GM23338 (cell line): ENCODE data around the gene SLC39A11. TPM values are rescaled to one million over a fixed set of nuclear protein-coding genes. Genes with fewer than 3 reads are reported as not detected.

Experiments used
- ATAC-seq: fragments of 200-7000 bp; cut with Tn5 transposase; 3 replicates; pipeline ENCODE4 v1.9.1; 2020
- DNase-seq: peaks from one replicate; pipeline ENCODE4 v3.0.0-alpha.2; 2015; ENCODE audit warnings: low spot score
- H2AFZ ChIP-seq: fragments of 200-600 bp; sonication (generic); 2 replicates; pipeline ENCODE4 v1.8.0; 2016; ENCODE audit warnings: antibody characterized with exemption, mild to moderate bottlenecking, moderate library complexity
- H3F3A ChIP-seq: fragments of 200-600 bp; sonication (generic); replicated peaks from 2 replicates; pipeline ENCODE4 v1.8.0; 2017; ENCODE audit warnings: antibody characterized with exemption, mixed run types, low read depth
- H3K27ac ChIP-seq: fragments of 200-600 bp; sonication (generic); 2 replicates; pipeline ENCODE4 v1.6.1; 2016; ENCODE audit warnings: low read depth
- H3K27me3 ChIP-seq: fragments of 200-600 bp; sonication (generic); 2 replicates; pipeline ENCODE4 v1.8.0; 2016; ENCODE audit warnings: mild to moderate bottlenecking, mixed run types, moderate library complexity; ENCODE audit not compliant: insufficient read depth
- H3K36me3 ChIP-seq: fragments of 200-600 bp; sonication (generic); 2 replicates; pipeline ENCODE4 v1.8.0; 2016; ENCODE audit warnings: mild to moderate bottlenecking; ENCODE audit not compliant: insufficient read depth
- H3K4me1 ChIP-seq: fragments of 200-600 bp; sonication (generic); 2 replicates; pipeline ENCODE4 v1.8.0; 2016; ENCODE audit warnings: mild to moderate bottlenecking, moderate library complexity; ENCODE audit not compliant: insufficient read depth
- H3K4me2 ChIP-seq: fragments of 200-600 bp; sonication (generic); 2 replicates; pipeline ENCODE4 v1.7.1; 2017; ENCODE audit warnings: mixed run types
- H3K4me3 ChIP-seq: fragments of 200-600 bp; sonication (generic); 2 replicates; pipeline ENCODE4 v1.6.1; 2016; ENCODE audit warnings: mixed run types
- H3K79me2 ChIP-seq: fragments of 200-600 bp; sonication (generic); replicated peaks from 2 replicates; pipeline ENCODE4 v1.8.0; 2017; ENCODE audit warnings: mild to moderate bottlenecking; ENCODE audit not compliant: insufficient read depth
- H3K9me2 ChIP-seq: fragments of 200-600 bp; sonication (generic); 2 replicates; pipeline ENCODE4 v1.8.0; 2017; ENCODE audit not compliant: insufficient read depth
- H4K20me1 ChIP-seq: fragments of 200-600 bp; sonication (generic); replicated peaks from 2 replicates; pipeline ENCODE4 v1.8.0; 2017; ENCODE audit warnings: mild to moderate bottlenecking; ENCODE audit not compliant: insufficient read depth
- H3K27ac Mint-ChIP-seq: 2 replicates; pipeline ENCODE4 v1.8.0; 2020; ENCODE audit warnings: inconsistent platforms, mild to moderate bottlenecking, moderate library complexity, mixed read lengths
- H3K27me3 Mint-ChIP-seq: 3 replicates; pipeline ENCODE4 v1.8.0; 2022; ENCODE audit warnings: low read depth, mild to moderate bottlenecking, moderate library complexity, mixed read lengths, inconsistent platforms; ENCODE audit not compliant: insufficient read depth, poor library complexity
- H3K36me3 Mint-ChIP-seq: 3 replicates; pipeline ENCODE4 v1.8.0; 2021; ENCODE audit warnings: low read depth, mild to moderate bottlenecking, inconsistent platforms, moderate library complexity, mixed read lengths
- H3K4me1 Mint-ChIP-seq: 3 replicates; pipeline ENCODE4 v1.8.0; 2020; ENCODE audit warnings: mild to moderate bottlenecking, inconsistent platforms, mixed read lengths
- H3K4me3 Mint-ChIP-seq: 3 replicates; pipeline ENCODE4 v1.8.0; 2021; ENCODE audit warnings: moderate library complexity, mild to moderate bottlenecking, inconsistent platforms, mixed read lengths
- H3K9me3 Mint-ChIP-seq: 3 replicates; pipeline ENCODE4 v1.8.0; 2020; ENCODE audit warnings: moderate library complexity, mild to moderate bottlenecking, inconsistent platforms, mixed read lengths
- CREB1 ChIP-seq: fragments of 250-450 bp; sonication (Bioruptor Pico); IDR thresholded peaks from 2 replicates; pipeline ENCODE4 v1.5.0; 2020; ENCODE audit warnings: low read depth, mild to moderate bottlenecking, moderate library complexity
- ETS1 ChIP-seq: IDR thresholded peaks from 2 replicates; pipeline ENCODE4 v1.6.1; 2016; ENCODE audit warnings: antibody characterized with exemption
- NANOG ChIP-seq: IDR thresholded peaks from 2 replicates; pipeline ENCODE4 v1.6.1; 2016; ENCODE audit warnings: antibody characterized with exemption, borderline replicate concordance
- POLR2AphosphoS5 ChIP-seq: IDR thresholded peaks from 2 replicates; pipeline ENCODE4 v1.6.1; 2016; ENCODE audit warnings: antibody characterized with exemption, low read depth
- STAT1 ChIP-seq: IDR thresholded peaks from one replicate; pipeline ENCODE4 v1.6.1; 2016; ENCODE audit warnings: antibody characterized with exemption; ENCODE audit not compliant: unreplicated experiment
- ZNF462 ChIP-seq: fragments of 250-450 bp; sonication (Bioruptor Pico); IDR thresholded peaks from 2 replicates; pipeline ENCODE4 v1.5.0; 2020; ENCODE audit warnings: mild to moderate bottlenecking, moderate library complexity
- polyA plus RNA-seq: library from polyadenylated mRNA; unstranded; fragments of >200 nt; fragmentation: Nextera tagmentation; extraction: Ambion mirVana; gene quantifications from 2 replicates; pipeline ENCODE4 v1.2.1, GENCODE V29; 2016
- total RNA-seq: library from RNA; depleted of rRNA; stranded (reverse); fragments of >200 nt; shearing (Covaris generic); gene quantifications from 2 replicates; pipeline ENCODE4 v1.2.3, GENCODE V29; 2014
- TF ChIP-seq, protein P1 (sequence below): IDR thresholded peaks from one replicate; pipeline ENCODE4 v1.6.1; 2018; ENCODE audit warnings: antibody characterized with exemption; ENCODE audit not compliant: unreplicated experiment
- TF ChIP-seq, protein P2 (sequence below), 2 experiments: fragments of 200-600 bp in 1 of 2; sonication (generic) in 1 of 2; conservative IDR thresholded peaks; 2 replicates each; pipeline versions ENCODE4 v1.5.1 to v1.6.1; 2016 to 2017; ENCODE audit warnings: antibody characterized with exemption in 2 of 2, low read depth in 2 of 2, mild to moderate bottlenecking in 2 of 2, moderate library complexity in 1 of 2

The SLC39A11 gene
- total and polyA plus RNA-seq, 2 experiments from 2014 or later, result 10.8 to 18.1 TPM

- DNase-seq, result peak; percentile 11
- no peak overlapping the region for H3K4me3 Mint-ChIP-seq
- no peaks in the 10 kb centered on the region; the same call in 1 of the 2 replicates for H4K20me1 ChIP-seq
- H3K27ac Mint-ChIP-seq, result no peak overlapping the region
- H3K9me3 Mint-ChIP-seq, result peaks cover 2% of the 10 kb centered on the region; the same call in 2 of the 3 replicates
- H3K36me3 ChIP-seq, result no peaks in the 10 kb centered on the region
- no peak overlapping the region for H3K27ac ChIP-seq
- TF ChIP-seq, protein P1, sequence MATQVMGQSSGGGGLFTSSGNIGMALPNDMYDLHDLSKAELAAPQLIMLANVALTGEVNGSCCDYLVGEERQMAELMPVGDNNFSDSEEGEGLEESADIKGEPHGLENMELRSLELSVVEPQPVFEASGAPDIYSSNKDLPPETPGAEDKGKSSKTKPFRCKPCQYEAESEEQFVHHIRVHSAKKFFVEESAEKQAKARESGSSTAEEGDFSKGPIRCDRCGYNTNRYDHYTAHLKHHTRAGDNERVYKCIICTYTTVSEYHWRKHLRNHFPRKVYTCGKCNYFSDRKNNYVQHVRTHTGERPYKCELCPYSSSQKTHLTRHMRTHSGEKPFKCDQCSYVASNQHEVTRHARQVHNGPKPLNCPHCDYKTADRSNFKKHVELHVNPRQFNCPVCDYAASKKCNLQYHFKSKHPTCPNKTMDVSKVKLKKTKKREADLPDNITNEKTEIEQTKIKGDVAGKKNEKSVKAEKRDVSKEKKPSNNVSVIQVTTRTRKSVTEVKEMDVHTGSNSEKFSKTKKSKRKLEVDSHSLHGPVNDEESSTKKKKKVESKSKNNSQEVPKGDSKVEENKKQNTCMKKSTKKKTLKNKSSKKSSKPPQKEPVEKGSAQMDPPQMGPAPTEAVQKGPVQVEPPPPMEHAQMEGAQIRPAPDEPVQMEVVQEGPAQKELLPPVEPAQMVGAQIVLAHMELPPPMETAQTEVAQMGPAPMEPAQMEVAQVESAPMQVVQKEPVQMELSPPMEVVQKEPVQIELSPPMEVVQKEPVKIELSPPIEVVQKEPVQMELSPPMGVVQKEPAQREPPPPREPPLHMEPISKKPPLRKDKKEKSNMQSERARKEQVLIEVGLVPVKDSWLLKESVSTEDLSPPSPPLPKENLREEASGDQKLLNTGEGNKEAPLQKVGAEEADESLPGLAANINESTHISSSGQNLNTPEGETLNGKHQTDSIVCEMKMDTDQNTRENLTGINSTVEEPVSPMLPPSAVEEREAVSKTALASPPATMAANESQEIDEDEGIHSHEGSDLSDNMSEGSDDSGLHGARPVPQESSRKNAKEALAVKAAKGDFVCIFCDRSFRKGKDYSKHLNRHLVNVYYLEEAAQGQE, result no peak
- TF ChIP-seq STAT1 (no peak), NANOG (no peak), ZNF462 (CRISPR knock-in tag) (no peak), ETS1 (no peak), CREB1 (CRISPR knock-in tag) (no peak), POLR2AphosphoS5 (no peak)
- TF ChIP-seq, protein P2, sequence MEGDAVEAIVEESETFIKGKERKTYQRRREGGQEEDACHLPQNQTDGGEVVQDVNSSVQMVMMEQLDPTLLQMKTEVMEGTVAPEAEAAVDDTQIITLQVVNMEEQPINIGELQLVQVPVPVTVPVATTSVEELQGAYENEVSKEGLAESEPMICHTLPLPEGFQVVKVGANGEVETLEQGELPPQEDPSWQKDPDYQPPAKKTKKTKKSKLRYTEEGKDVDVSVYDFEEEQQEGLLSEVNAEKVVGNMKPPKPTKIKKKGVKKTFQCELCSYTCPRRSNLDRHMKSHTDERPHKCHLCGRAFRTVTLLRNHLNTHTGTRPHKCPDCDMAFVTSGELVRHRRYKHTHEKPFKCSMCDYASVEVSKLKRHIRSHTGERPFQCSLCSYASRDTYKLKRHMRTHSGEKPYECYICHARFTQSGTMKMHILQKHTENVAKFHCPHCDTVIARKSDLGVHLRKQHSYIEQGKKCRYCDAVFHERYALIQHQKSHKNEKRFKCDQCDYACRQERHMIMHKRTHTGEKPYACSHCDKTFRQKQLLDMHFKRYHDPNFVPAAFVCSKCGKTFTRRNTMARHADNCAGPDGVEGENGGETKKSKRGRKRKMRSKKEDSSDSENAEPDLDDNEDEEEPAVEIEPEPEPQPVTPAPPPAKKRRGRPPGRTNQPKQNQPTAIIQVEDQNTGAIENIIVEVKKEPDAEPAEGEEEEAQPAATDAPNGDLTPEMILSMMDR (conservative IDR thresholded peaks at IDR 0.05; ENCODE audit: low read depth in 2 of 2), result no peak
- no peaks in the 10 kb centered on the region for H3K79me2 ChIP-seq
- H3F3A ChIP-seq, result no peaks in the 10 kb centered on the region
- H3K36me3 Mint-ChIP-seq, result peaks cover 6% of the 10 kb centered on the region; the same call in 1 of the 3 replicates
- H3K27me3 Mint-ChIP-seq, result peaks cover 4% of the 10 kb centered on the region
- no peaks in the 10 kb centered on the region for H3K4me1 ChIP-seq
- H3K4me2 ChIP-seq, result no peak overlapping the region
- peak; percentile 33; the same call in 2 of the 3 replicates for ATAC-seq
- no peaks in the 10 kb centered on the region for H3K9me2 ChIP-seq
- no peaks in the 10 kb centered on the region for H3K27me3 ChIP-seq
- peaks cover 5% of the 10 kb centered on the region; the same call in 2 of the 3 replicates for H3K4me1 Mint-ChIP-seq
- no peak overlapping the region for H3K4me3 ChIP-seq
- H2AFZ ChIP-seq, result no peak overlapping the region
Measured at GRCh38 chr17:73025041-73025560, 67.4 kb downstream of the SLC39A11 start.
